H9 (cell line): Measurements from ENCODE around the gene EZH2. TPM values are rescaled to one million over a fixed set of nuclear protein-coding genes. Genes with fewer than 3 reads are reported as not detected.

Experiments used
- DNase-seq: peaks from one replicate; pipeline ENCODE4 v3.0.0-alpha.2; 2017
- H2AFZ ChIP-seq: one replicate; pipeline ENCODE4 v1.6.1; 2013; ENCODE audit warnings: mild to moderate bottlenecking, low read length, control low read depth, moderate library complexity
- H2AK5ac ChIP-seq: 2 replicates; pipeline ENCODE4 v1.6.1; 2013; ENCODE audit warnings: low read length, control low read depth, mixed read lengths; ENCODE audit not compliant: insufficient read length
- H2BK120ac ChIP-seq: one replicate; pipeline ENCODE4 v1.6.1; 2013; ENCODE audit warnings: low read depth, mild to moderate bottlenecking, low read length, control low read depth, inconsistent platforms; ENCODE audit not compliant: poor library complexity, severe bottlenecking
- H2BK12ac ChIP-seq: 2 replicates; pipeline ENCODE4 v1.6.1; 2013; ENCODE audit warnings: low read length, control low read depth, mixed read lengths, low read depth; ENCODE audit not compliant: insufficient read length
- H2BK15ac ChIP-seq: 2 replicates; pipeline ENCODE4 v1.6.1; 2013; ENCODE audit warnings: low read depth, low read length, control low read depth
- H2BK20ac ChIP-seq: one replicate; pipeline ENCODE4 v1.6.1; 2013; ENCODE audit warnings: low read depth, mild to moderate bottlenecking, low read length, control low read depth, inconsistent platforms; ENCODE audit not compliant: poor library complexity, severe bottlenecking
- H2BK5ac ChIP-seq: 2 replicates; pipeline ENCODE4 v1.6.1; 2013; ENCODE audit warnings: low read length, control low read depth, mixed read lengths; ENCODE audit not compliant: insufficient read length
- H3K14ac ChIP-seq: 2 replicates; pipeline ENCODE4 v1.6.1; 2013; ENCODE audit warnings: low read length, control low read depth; ENCODE audit not compliant: insufficient read depth
- H3K18ac ChIP-seq: 2 replicates; pipeline ENCODE4 v1.6.1; 2013; ENCODE audit warnings: low read depth, mild to moderate bottlenecking, mixed read lengths, low read length, control low read depth; ENCODE audit not compliant: insufficient read length
- H3K23ac ChIP-seq: 2 replicates; pipeline ENCODE4 v1.6.1; 2013; ENCODE audit warnings: low read length, control low read depth, mixed read lengths, low read depth; ENCODE audit not compliant: insufficient read length
- H3K23me2 ChIP-seq: 2 replicates; pipeline ENCODE4 v1.6.1; 2013; ENCODE audit warnings: low read depth, mild to moderate bottlenecking, mixed read lengths, low read length, control low read depth; ENCODE audit not compliant: insufficient read length, poor library complexity, severe bottlenecking
- H3K27ac ChIP-seq: 2 replicates; pipeline ENCODE4 v1.5.1; 2013; ENCODE audit warnings: low read length, control low read depth, mixed read lengths, low read depth; ENCODE audit not compliant: insufficient read length
- H3K27me3 ChIP-seq: 2 replicates; pipeline ENCODE4 v1.6.1; 2013; ENCODE audit warnings: low read length, control low read depth, inconsistent platforms; ENCODE audit not compliant: insufficient read depth
- H3K4ac ChIP-seq: 2 replicates; pipeline ENCODE4 v1.6.1; 2013; ENCODE audit warnings: low read depth, mild to moderate bottlenecking, control low read depth, inconsistent platforms, low read length, moderate library complexity
- H3K4me1 ChIP-seq: 2 replicates; pipeline ENCODE4 v1.6.1; 2013; ENCODE audit warnings: low read length, control low read depth, inconsistent platforms; ENCODE audit not compliant: insufficient read depth
- H3K4me2 ChIP-seq: 2 replicates; pipeline ENCODE4 v1.6.1; 2013; ENCODE audit warnings: low read length, control low read depth, mixed read lengths; ENCODE audit not compliant: insufficient read length, insufficient read depth
- H3K56ac ChIP-seq: 2 replicates; pipeline ENCODE4 v1.6.1; 2013; ENCODE audit warnings: low read depth, mild to moderate bottlenecking, mixed read lengths, low read length, control low read depth; ENCODE audit not compliant: insufficient read length
- H3K79me1 ChIP-seq: 2 replicates; pipeline ENCODE4 v1.6.1; 2013; ENCODE audit warnings: low read depth, mild to moderate bottlenecking, moderate library complexity, low read length, control low read depth, inconsistent platforms; ENCODE audit not compliant: insufficient read depth, poor library complexity, severe bottlenecking
- H3K79me2 ChIP-seq: 2 replicates; pipeline ENCODE4 v1.6.1; 2013; ENCODE audit warnings: low read length, control low read depth, inconsistent platforms; ENCODE audit not compliant: insufficient read depth
- H3K9ac ChIP-seq: 2 replicates; pipeline ENCODE4 v1.6.1; 2013; ENCODE audit warnings: low read length, control low read depth, mixed read lengths; ENCODE audit not compliant: insufficient read length; ENCODE audit errors: extremely low read depth
- H3K9me3 ChIP-seq: one replicate; pipeline ENCODE4 v1.6.1; 2013; ENCODE audit warnings: low read depth, low read length, inconsistent platforms; ENCODE audit not compliant: control insufficient read depth
- H3T11ph ChIP-seq: one replicate; pipeline ENCODE4 v1.6.1; 2013; ENCODE audit warnings: mild to moderate bottlenecking, low read length, control low read depth, inconsistent platforms
- H4K20me1 ChIP-seq: one replicate; pipeline ENCODE4 v1.6.1; 2013; ENCODE audit not compliant: control insufficient read depth, insufficient read length, insufficient read depth
- H4K5ac ChIP-seq: 2 replicates; pipeline ENCODE4 v1.6.1; 2013; ENCODE audit warnings: low read depth, mild to moderate bottlenecking, mixed read lengths, low read length, control low read depth; ENCODE audit not compliant: insufficient read length
- H4K8ac ChIP-seq: replicated peaks from 2 replicates; pipeline ENCODE4 v1.6.1; 2013; ENCODE audit warnings: low read length, control low read depth, mixed read lengths, low read depth; ENCODE audit not compliant: insufficient read length
- H4K91ac ChIP-seq: 2 replicates; pipeline ENCODE4 v1.6.1; 2013; ENCODE audit warnings: low read depth, mild to moderate bottlenecking, moderate library complexity, mixed read lengths, low read length, control low read depth; ENCODE audit not compliant: insufficient read length
- H3K27ac Mint-ChIP-seq, 3 experiments: 2 replicates in 2 of 3; 3 replicates in 1 of 3; pipeline ENCODE4 v1.8.0; 2020 to 2021; ENCODE audit warnings: mixed read lengths in 3 of 3, mild to moderate bottlenecking in 1 of 3, moderate library complexity in 1 of 3
- H3K27me3 Mint-ChIP-seq: 2 replicates; pipeline ENCODE4 v1.8.0; 2021; ENCODE audit warnings: low read depth, mild to moderate bottlenecking, moderate library complexity, mixed read lengths
- H3K36me3 Mint-ChIP-seq, 3 experiments: 2 replicates in 2 of 3; 3 replicates in 1 of 3; pipeline ENCODE4 v1.8.0; 2020 to 2021; ENCODE audit warnings: low read depth in 3 of 3, mixed read lengths in 3 of 3; ENCODE audit not compliant: insufficient read depth in 1 of 3
- H3K4me1 Mint-ChIP-seq, 2 experiments: 2 replicates each; pipeline ENCODE4 v1.8.0; 2020; ENCODE audit warnings: mixed read lengths in 2 of 2
- H3K4me3 Mint-ChIP-seq, 2 experiments: 2 replicates in 1 of 2; 3 replicates in 1 of 2; pipeline ENCODE4 v1.8.0; 2020 to 2021; ENCODE audit warnings: mild to moderate bottlenecking in 2 of 2, mixed read lengths in 2 of 2, moderate library complexity in 1 of 2
- H3K9me3 Mint-ChIP-seq, 2 experiments: 2 replicates in 1 of 2; 3 replicates in 1 of 2; pipeline ENCODE4 v1.8.0; 2020; ENCODE audit warnings: mild to moderate bottlenecking in 2 of 2, mixed read lengths in 2 of 2, moderate library complexity in 1 of 2
- WGBS: extraction: QIAGEN DNeasy Blood & Tissue Kit; methylation state at CpG from one replicate; pipeline ENCODE4 v1.1.7; 2013; ENCODE audit warnings: missing lambda C conversion rate, low lambda C conversion rate, mixed read lengths; ENCODE audit not compliant: insufficient read length; ENCODE audit errors: extremely low coverage; 5-methylcytosine and 5-hydroxymethylcytosine counted together
- total RNA-seq: library from RNA; stranded (reverse); gene quantifications from 2 replicates; pipeline ENCODE4 v1.2.1, GENCODE V29; 2021
- TF ChIP-seq, protein P1 (sequence below): fragments of 200-600 bp; sonication (generic); conservative IDR thresholded peaks from 3 replicates; pipeline ENCODE4 v1.8.0; 2021; ENCODE audit warnings: antibody characterized with exemption, mild to moderate bottlenecking

The EZH2 gene
- total RNA-seq, 1 experiment from 2014 or later: 41.3 TPM

DNA sequence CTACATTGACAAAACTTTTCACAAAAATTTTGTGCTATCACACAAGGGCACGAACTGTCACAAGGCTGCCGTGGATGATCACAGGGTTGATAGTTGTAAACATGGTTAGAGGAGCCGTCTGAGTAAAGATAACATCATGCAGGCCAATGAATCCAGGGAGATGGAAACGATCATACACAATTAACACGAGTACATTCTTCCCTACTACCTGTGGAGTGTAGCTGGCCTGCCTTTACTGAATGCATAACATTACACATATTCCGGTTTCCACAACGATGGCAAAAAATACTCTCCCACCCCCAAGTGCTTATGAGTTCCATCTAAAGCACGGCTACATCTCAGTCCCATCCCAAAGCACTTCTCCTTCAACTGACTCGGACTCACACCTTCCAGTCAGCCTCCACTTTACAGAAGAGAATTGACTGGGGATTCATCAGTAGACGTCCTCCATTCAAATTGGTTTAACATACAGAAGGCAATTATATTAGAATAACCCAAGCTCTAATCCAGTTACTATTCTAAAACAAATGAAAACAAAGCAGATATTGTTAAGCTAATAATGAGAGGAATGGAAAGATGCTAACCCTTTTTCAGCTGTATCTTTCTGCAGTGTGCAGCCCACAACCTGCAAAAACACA is 69.0 kb downstream of the EZH2 start:
- WGBS: no CpG with 5 or more reads among the region's 10 CpGs
- Histone ChIP-seq H3K18ac (no peak overlapping the region), H2BK120ac (no peak overlapping the region), H2BK20ac (no peak overlapping the region), H3K4me1 (no peaks in the 10 kb centered on the region), H3K23me2 (no peaks in the 10 kb centered on the region), H3K79me2 (no peaks in the 10 kb centered on the region), H4K20me1 (no peaks in the 10 kb centered on the region), H3K9ac (no peak overlapping the region), H2BK12ac (no peak overlapping the region), H3T11ph (no peak overlapping the region), H3K4ac (no peak overlapping the region), H3K56ac (no peak overlapping the region), H3K4me2 (no peak overlapping the region), H4K8ac (no peak overlapping the region), H3K27me3 (no peaks in the 10 kb centered on the region), H3K79me1 (no peaks in the 10 kb centered on the region), H3K23ac (no peak overlapping the region), H2AFZ (no peak overlapping the region), H3K9me3 (no peaks in the 10 kb centered on the region), H4K5ac (no peak overlapping the region), H2BK5ac (no peak overlapping the region), H3K27ac (no peak overlapping the region), H4K91ac (no peak overlapping the region), H3K14ac (no peak overlapping the region), H2BK15ac (no peak overlapping the region), H2AK5ac (no peak overlapping the region)
- Mint-ChIP-seq H3K4me1 (peaks cover 9% of the 10 kb centered on the region in 2 experiments), H3K9me3 (no peaks in the 10 kb centered on the region), H3K4me3 (no peak overlapping the region), H3K27ac (peak overlapping the region in 2 of 3 experiments; percentile 24 to 79; a peak in 2 of 7 replicates), H3K27me3 (no peaks in the 10 kb centered on the region), H3K36me3 (peaks cover 36 to 86% (median 82%) of the 10 kb centered on the region in 3 experiments; a peak in 6 of 7 replicates)
- no peak for DNase-seq
- TF ChIP-seq, protein P1, sequence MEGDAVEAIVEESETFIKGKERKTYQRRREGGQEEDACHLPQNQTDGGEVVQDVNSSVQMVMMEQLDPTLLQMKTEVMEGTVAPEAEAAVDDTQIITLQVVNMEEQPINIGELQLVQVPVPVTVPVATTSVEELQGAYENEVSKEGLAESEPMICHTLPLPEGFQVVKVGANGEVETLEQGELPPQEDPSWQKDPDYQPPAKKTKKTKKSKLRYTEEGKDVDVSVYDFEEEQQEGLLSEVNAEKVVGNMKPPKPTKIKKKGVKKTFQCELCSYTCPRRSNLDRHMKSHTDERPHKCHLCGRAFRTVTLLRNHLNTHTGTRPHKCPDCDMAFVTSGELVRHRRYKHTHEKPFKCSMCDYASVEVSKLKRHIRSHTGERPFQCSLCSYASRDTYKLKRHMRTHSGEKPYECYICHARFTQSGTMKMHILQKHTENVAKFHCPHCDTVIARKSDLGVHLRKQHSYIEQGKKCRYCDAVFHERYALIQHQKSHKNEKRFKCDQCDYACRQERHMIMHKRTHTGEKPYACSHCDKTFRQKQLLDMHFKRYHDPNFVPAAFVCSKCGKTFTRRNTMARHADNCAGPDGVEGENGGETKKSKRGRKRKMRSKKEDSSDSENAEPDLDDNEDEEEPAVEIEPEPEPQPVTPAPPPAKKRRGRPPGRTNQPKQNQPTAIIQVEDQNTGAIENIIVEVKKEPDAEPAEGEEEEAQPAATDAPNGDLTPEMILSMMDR: no peak
